DND-41 (cell line): Measurements from ENCODE around the gene GALNT18.

Experiments
- ATAC-seq: fragments of 200-7000 bp; cut with Tn5 transposase; 3 replicates; pipeline ENCODE4 v1.9.1; 2021; ENCODE audit warnings: low read depth; ENCODE audit not compliant: insufficient read depth
- DNase-seq: peaks from one replicate; pipeline ENCODE4 v3.0.0-alpha.2; 2020
- H2AFZ ChIP-seq: 2 replicates; pipeline ENCODE4 v1.6.0; 2012; ENCODE audit warnings: low read depth, low read length
- H3K27ac ChIP-seq: 2 replicates; pipeline ENCODE4 v1.5.1; 2012; ENCODE audit warnings: low read length, inconsistent platforms
- H3K27me3 ChIP-seq: fragments of 200-600 bp; sonication (generic); 2 replicates; pipeline ENCODE4 v1.6.0; 2012; ENCODE audit warnings: low read length, mild to moderate bottlenecking, inconsistent platforms; ENCODE audit not compliant: insufficient read depth, poor library complexity
- H3K36me3 ChIP-seq: 2 replicates; pipeline ENCODE4 v1.5.1; 2012; ENCODE audit warnings: low read length, inconsistent platforms; ENCODE audit not compliant: insufficient read depth
- H3K4me1 ChIP-seq: 2 replicates; pipeline ENCODE4 v1.5.1; 2012; ENCODE audit warnings: mild to moderate bottlenecking, low read length; ENCODE audit not compliant: insufficient read depth
- H3K4me2 ChIP-seq: 2 replicates; pipeline ENCODE4 v1.6.0; 2012; ENCODE audit warnings: mild to moderate bottlenecking, moderate library complexity, low read length, inconsistent platforms; ENCODE audit not compliant: insufficient read depth
- H3K4me3 ChIP-seq, 2 experiments: fragments of 200-600 bp in 1 of 2; shearing (Covaris generic) in 1 of 2; 2 replicates each; pipeline ENCODE4 v1.5.1; 2012 to 2016; ENCODE audit warnings: inconsistent platforms in 2 of 2, low read length in 2 of 2, mild to moderate bottlenecking in 2 of 2, low read depth in 1 of 2, moderate library complexity in 1 of 2
- H3K79me2 ChIP-seq: 2 replicates; pipeline ENCODE4 v1.6.0; 2012; ENCODE audit warnings: low read length, inconsistent platforms; ENCODE audit not compliant: insufficient read depth
- H3K9ac ChIP-seq: 2 replicates; pipeline ENCODE4 v1.6.0; 2012; ENCODE audit warnings: low read depth, mild to moderate bottlenecking, inconsistent platforms, low read length, moderate library complexity
- H3K9me3 ChIP-seq: 2 replicates; pipeline ENCODE4 v1.5.1; 2012; ENCODE audit warnings: low read length, moderate library complexity, mild to moderate bottlenecking, inconsistent platforms; ENCODE audit not compliant: insufficient read depth, severe bottlenecking
- H4K20me1 ChIP-seq: 2 replicates; pipeline ENCODE4 v1.6.0; 2012; ENCODE audit warnings: low read length; ENCODE audit not compliant: insufficient read depth
- EZH2 ChIP-seq: IDR thresholded peaks from 3 replicates; pipeline ENCODE4 v1.6.1; 2012; ENCODE audit warnings: borderline replicate concordance, low read depth, mild to moderate bottlenecking, moderate library complexity, low read length, inconsistent platforms; ENCODE audit not compliant: severe bottlenecking
- TF ChIP-seq, protein P1 (sequence below): IDR thresholded peaks from 2 replicates; pipeline ENCODE4 v1.5.1; 2012; ENCODE audit warnings: borderline replicate concordance, low read length, moderate library complexity, mild to moderate bottlenecking; ENCODE audit not compliant: poor library complexity, severe bottlenecking; ENCODE audit errors: extremely low read depth

Gene GALNT18

DNA sequence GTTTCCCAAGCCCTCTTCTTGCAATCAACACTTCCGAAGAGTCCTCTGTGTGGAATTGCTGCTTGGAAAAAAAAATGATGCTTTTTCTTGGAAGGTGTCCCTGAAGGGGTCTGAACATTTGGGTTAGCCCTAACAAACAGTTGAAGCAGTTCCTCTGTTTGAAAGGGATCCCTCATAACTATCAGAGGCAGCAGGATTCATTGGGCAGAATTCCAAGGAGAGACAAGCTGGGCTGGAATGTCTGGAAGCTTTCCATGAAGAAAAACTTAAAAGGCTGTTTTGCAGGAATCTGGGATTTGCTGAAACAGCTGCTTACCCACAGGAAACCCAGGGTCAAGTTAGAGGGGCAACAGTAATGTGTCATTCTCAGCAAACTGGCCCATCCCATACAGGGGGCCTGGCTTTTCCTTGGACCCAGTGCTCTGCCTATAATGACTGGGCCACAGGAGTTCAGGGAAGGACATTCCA lies 271.9 kb downstream of the GALNT18 start:
- H3K36me3 ChIP-seq: no peaks in the 10 kb centered on the region
- no peaks in the 10 kb centered on the region for H3K79me2 ChIP-seq
- no peaks in the 10 kb centered on the region for H3K9me3 ChIP-seq
- DNase-seq (no peak), ATAC-seq (no peak)
- H3K4me2 ChIP-seq: no peak overlapping the region
- no peak overlapping the region for H3K27ac ChIP-seq
- no peaks in the 10 kb centered on the region for H4K20me1 ChIP-seq
- H3K4me1 ChIP-seq: no peaks in the 10 kb centered on the region
- H3K9ac ChIP-seq: no peak overlapping the region
- H3K27me3 ChIP-seq: peaks cover 2% of the 10 kb centered on the region
- no peak for TF ChIP-seq EZH2
- TF ChIP-seq, protein P1, sequence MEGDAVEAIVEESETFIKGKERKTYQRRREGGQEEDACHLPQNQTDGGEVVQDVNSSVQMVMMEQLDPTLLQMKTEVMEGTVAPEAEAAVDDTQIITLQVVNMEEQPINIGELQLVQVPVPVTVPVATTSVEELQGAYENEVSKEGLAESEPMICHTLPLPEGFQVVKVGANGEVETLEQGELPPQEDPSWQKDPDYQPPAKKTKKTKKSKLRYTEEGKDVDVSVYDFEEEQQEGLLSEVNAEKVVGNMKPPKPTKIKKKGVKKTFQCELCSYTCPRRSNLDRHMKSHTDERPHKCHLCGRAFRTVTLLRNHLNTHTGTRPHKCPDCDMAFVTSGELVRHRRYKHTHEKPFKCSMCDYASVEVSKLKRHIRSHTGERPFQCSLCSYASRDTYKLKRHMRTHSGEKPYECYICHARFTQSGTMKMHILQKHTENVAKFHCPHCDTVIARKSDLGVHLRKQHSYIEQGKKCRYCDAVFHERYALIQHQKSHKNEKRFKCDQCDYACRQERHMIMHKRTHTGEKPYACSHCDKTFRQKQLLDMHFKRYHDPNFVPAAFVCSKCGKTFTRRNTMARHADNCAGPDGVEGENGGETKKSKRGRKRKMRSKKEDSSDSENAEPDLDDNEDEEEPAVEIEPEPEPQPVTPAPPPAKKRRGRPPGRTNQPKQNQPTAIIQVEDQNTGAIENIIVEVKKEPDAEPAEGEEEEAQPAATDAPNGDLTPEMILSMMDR: no peak
- H3K4me3 ChIP-seq: no peak overlapping the region
- no peak overlapping the region for H2AFZ ChIP-seq

DNA sequence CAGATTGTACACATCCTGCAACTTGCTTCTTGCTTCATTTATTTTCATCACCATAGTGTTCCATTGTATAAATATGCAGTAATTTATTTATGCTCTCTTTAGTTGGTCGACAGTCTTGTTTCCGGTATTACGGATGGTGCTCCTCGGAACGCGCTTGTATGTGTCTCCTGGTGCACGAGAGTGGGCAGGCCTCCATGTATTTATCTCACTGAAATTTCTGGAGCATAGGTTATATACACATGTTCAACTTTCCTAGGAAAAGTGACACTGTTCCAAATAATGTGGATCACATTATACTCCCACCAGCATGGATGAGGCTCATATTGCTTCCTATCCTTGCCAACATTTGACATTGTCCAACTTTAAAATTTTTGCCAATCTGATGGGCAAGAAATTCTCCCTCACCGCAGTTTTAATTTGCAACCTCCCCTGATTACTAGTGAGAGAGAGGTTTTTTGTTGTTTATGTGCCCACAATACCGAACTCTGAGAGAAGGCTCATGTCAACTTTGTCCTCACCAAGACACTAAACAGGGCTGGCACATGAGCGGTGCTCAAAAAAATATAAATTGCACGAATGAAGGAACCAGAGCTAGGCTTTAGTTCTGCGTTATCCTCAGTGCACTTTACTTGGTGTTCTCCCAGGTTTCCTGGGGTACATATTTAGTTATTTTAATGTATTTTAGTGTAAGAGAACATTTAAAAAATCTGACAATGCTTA lies 272.5 kb downstream of the GALNT18 start:
- no peaks in the 10 kb centered on the region for H3K9me3 ChIP-seq
- no peak for ATAC-seq
- H3K27ac ChIP-seq: no peak overlapping the region
- no peak overlapping the region for H3K9ac ChIP-seq
- H3K27me3 ChIP-seq: peaks cover 5% of the 10 kb centered on the region
- no peaks in the 10 kb centered on the region for H4K20me1 ChIP-seq
- H3K36me3 ChIP-seq: no peaks in the 10 kb centered on the region
- H3K4me3 ChIP-seq: no peak overlapping the region
- TF ChIP-seq EZH2: no peak
- TF ChIP-seq, protein P1: no peak
- H3K79me2 ChIP-seq: no peaks in the 10 kb centered on the region
- no peak for DNase-seq
- H2AFZ ChIP-seq: no peak overlapping the region
- no peak overlapping the region for H3K4me2 ChIP-seq
- no peaks in the 10 kb centered on the region for H3K4me1 ChIP-seq

DNA sequence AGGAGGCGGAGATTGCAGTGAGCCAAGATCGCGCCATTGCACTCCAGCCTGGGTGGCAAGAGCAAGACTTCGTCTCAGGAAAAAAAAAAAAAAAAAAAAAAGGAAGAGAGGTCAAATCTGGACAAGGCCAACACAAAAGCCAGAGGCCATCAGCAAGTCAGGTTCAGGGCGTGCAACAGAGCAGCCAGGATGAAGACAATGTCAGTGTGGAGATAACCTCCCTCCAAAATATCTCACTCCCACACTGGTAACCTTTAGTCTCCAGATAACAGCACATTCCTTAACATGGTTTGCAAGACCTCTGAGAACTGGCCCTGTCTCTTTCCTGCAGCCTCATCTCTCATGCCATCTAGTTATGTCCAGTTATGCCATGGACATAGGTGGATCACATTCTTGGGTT lies 273.5 kb downstream of the GALNT18 start:
- Histone ChIP-seq H3K4me1 (no peaks in the 10 kb centered on the region), H3K27me3 (peaks cover 5% of the 10 kb centered on the region), H3K27ac (no peak overlapping the region), H3K79me2 (no peaks in the 10 kb centered on the region), H3K4me2 (no peak overlapping the region), H2AFZ (no peak overlapping the region), H3K9ac (no peak overlapping the region), H3K9me3 (no peaks in the 10 kb centered on the region), H4K20me1 (no peaks in the 10 kb centered on the region), H3K36me3 (no peaks in the 10 kb centered on the region), H3K4me3 (no peak overlapping the region)
- TF ChIP-seq, protein P1: no peak
- TF ChIP-seq EZH2: no peak
- DNase-seq (no peak), ATAC-seq (no peak)
